ENCODE results near the gene ALCAM. TPM values are rescaled to one million over a fixed set of nuclear protein-coding genes. Genes with fewer than 3 reads are reported as not detected.

Gene ALCAM
- total and polyA plus RNA-seq, 7 donors, result 0.42 to 1.5 (median 0.70) TPM

DNA sequence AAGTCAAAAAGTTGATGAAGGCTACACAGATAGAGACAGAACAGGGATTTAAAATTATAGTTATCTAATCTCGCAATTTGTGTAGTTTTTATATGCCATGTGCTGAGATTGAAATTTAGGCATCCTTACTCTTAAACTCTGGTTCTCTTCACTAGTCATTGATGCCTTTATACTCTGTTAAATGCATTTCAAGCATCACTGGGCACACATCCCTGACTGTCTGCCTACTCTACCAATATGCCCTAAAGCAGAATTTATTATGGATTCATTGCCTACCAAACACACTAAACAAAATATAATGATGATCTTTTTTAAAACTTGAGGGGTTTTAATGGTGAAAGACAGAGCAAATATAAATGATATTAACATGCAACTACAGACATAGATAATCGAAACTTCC, 10.3 kb upstream of the ALCAM start:
- TF ChIP-seq, protein P1, sequence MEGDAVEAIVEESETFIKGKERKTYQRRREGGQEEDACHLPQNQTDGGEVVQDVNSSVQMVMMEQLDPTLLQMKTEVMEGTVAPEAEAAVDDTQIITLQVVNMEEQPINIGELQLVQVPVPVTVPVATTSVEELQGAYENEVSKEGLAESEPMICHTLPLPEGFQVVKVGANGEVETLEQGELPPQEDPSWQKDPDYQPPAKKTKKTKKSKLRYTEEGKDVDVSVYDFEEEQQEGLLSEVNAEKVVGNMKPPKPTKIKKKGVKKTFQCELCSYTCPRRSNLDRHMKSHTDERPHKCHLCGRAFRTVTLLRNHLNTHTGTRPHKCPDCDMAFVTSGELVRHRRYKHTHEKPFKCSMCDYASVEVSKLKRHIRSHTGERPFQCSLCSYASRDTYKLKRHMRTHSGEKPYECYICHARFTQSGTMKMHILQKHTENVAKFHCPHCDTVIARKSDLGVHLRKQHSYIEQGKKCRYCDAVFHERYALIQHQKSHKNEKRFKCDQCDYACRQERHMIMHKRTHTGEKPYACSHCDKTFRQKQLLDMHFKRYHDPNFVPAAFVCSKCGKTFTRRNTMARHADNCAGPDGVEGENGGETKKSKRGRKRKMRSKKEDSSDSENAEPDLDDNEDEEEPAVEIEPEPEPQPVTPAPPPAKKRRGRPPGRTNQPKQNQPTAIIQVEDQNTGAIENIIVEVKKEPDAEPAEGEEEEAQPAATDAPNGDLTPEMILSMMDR (IDR thresholded peaks at IDR 0.05), result no peak
- H3K27ac ChIP-seq, result no peak overlapping the region
- no peak overlapping the region for H3K4me3 ChIP-seq
- no peaks in the 10 kb centered on the region for H3K36me3 ChIP-seq (ENCODE audit: insufficient read depth in 1 of 2, low read depth in 1 of 2)
- ATAC-seq (no peak), DNase-seq (no peak)
- no peaks in the 10 kb centered on the region for H3K9me3 ChIP-seq
- intact Hi-C loops (cut with DNase I), result no loop called here
- H3K4me1 ChIP-seq, result no peaks in the 10 kb centered on the region
- H3K27me3 ChIP-seq (ENCODE audit: insufficient read depth in 3 of 3, low read length in 2 of 3), result peaks cover 4 to 27% (median 12%) of the 10 kb centered on the region in 3 donors
- WGBS, 3 donors, result 94 to 97% (median 94%) methylated on average over 2 of the region's 2 CpGs

DNA sequence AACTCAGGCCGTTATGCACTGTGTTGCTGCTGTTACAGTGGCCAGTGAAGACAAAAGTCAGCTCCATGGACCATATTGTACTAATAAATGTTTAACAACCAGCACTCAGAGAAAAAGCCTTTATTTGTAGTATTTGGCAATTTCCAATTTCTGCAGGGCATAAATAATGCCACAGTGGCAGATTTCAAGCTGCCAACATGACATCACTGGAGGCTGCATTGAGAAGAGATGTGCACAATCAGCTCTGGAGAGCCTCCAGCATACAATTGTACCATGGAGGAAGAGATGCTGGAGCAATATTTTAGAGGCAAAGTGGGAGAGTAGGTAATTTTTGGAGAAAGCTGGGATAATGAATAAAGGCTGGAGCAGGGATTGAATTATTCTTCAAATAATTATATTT, 9.7 kb upstream of the ALCAM start:
- Histone ChIP-seq H3K4me3 (no peak overlapping the region), H3K27ac (no peak overlapping the region), H3K9me3 (no peaks in the 10 kb centered on the region), H3K27me3 (ENCODE audit: insufficient read depth in 3 of 3, low read length in 2 of 3) (peaks cover 4 to 27% (median 12%) of the 10 kb centered on the region in 3 donors), H3K4me1 (no peaks in the 10 kb centered on the region), H3K36me3 (ENCODE audit: insufficient read depth in 1 of 2, low read depth in 1 of 2) (no peaks in the 10 kb centered on the region)
- intact Hi-C loops (cut with DNase I), result no loop called here
- ATAC-seq (no peak), DNase-seq (no peak)
- 84 to 92% (median 85%) methylated on average over 1 of the region's 1 CpG for WGBS, 3 donors
- TF ChIP-seq, protein P1 (IDR thresholded peaks at IDR 0.05), result no peak

DNA sequence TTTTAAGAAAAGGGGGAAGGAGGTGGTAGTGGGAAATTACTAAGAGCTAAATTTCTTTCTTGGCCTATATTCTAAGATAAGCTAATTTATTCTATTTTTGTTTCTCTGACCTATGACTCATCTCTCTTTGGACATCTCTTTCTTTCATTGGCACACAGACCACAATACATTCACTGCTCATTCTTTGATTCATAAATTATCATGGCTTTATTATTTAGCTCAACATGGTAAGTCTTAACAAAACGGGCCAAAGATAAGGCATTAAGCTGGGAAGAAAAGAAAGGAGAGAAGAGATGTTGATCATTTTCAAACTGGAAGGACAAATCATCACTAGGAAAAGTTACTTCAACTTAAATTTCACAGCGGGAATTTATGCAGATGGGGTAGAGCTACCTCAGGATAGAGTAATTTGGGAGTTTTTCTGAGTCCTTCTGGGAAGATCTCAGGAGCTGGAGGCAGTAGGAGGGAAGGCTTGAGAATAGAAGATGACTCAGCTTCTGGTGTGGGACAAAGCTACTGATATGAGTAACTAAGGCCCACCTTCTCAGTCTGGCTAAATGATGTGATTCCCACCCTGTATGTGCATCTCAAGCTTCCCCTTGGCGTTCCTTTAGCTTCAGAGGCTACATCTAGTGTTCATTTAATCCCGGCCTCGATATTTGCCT, 7.5 kb upstream of the ALCAM start:
- DNase-seq, result no peak
- Histone ChIP-seq H3K4me3 (no peak overlapping the region), H3K36me3 (ENCODE audit: insufficient read depth in 1 of 2, low read depth in 1 of 2) (no peaks in the 10 kb centered on the region), H3K4me1 (no peaks in the 10 kb centered on the region), H3K27ac (no peak overlapping the region), H3K9me3 (no peaks in the 10 kb centered on the region), H3K27me3 (ENCODE audit: insufficient read depth in 3 of 3, low read length in 2 of 3) (peaks cover 4 to 17% (median 9%) of the 10 kb centered on the region in 3 donors)
- 87 to 91% (median 89%) methylated on average over 5 of the region's 5 CpGs for WGBS, 3 donors
- no peak for ATAC-seq
- intact Hi-C loops (cut with DNase I), result no loop called here
- TF ChIP-seq, protein P1 (IDR thresholded peaks at IDR 0.05), result no peak

DNA sequence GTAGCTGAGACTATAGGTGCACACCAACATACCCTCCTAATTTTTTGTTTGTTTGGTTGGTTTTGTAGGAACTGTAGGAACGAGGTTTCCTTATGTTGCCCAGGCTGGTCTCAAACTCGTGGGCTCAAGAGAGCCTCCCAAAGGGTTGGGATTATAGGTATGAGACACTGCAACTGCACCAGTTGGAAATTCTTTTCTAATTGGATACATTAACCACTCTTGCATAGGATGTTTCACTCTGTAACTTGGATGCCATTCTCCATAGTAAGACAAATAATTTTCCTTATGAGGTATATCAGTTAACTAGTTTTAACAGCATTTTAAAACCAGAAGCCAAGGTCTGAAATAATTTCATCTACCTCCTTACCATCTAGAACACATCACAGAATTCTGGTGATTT, 6.7 kb upstream of the ALCAM start:
- Histone ChIP-seq H3K4me1 (no peaks in the 10 kb centered on the region), H3K4me3 (no peak overlapping the region), H3K27me3 (ENCODE audit: insufficient read depth in 3 of 3, low read length in 2 of 3) (peaks cover 0 to 19% (median 4%) of the 10 kb centered on the region in 3 donors), H3K27ac (no peak overlapping the region), H3K9me3 (no peaks in the 10 kb centered on the region), H3K36me3 (ENCODE audit: insufficient read depth in 1 of 2, low read depth in 1 of 2) (no peaks in the 10 kb centered on the region)
- TF ChIP-seq, protein P1 (IDR thresholded peaks at IDR 0.05), result no peak
- no peak for DNase-seq
- 80 to 84% (median 82%) methylated on average over 2 of the region's 2 CpGs for WGBS, 3 donors
- ATAC-seq, result no peak
- intact Hi-C loops (cut with DNase I), result no loop called here
